DMS153 (cell line): ENCODE measurements around the gene SLC35F3.
"Not testable (repeated sequence)": the region's sequence is repeated elsewhere in the genome, so short reads cannot be mapped to it uniquely, and the experiment has no call there.

Source experiments
- DNase-seq: peaks from one replicate; lab custom pipeline; 2025; lab: John Stamatoyannopoulos, UW

The SLC35F3 gene

DNA sequence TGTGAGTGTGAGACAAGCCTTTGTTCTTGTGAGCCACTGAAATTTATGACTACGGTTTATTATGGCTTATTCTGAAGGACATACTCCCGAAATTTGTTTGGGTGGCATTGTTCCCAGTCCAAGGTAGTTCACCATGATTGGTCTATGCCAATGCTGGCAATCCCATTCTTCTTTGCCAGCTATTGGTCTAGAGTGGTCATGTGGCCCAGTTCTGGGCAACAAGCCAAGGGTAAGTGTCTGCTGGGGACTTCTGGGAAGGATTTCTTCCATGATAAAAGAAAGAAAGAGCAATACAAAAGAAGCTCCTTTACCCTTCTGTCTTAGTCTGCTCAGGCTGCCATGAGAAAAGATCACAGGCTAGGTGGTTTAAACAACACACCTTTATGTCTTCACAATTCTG is 201.6 kb downstream of the SLC35F3 start:
- no peak for DNase-seq

DNA sequence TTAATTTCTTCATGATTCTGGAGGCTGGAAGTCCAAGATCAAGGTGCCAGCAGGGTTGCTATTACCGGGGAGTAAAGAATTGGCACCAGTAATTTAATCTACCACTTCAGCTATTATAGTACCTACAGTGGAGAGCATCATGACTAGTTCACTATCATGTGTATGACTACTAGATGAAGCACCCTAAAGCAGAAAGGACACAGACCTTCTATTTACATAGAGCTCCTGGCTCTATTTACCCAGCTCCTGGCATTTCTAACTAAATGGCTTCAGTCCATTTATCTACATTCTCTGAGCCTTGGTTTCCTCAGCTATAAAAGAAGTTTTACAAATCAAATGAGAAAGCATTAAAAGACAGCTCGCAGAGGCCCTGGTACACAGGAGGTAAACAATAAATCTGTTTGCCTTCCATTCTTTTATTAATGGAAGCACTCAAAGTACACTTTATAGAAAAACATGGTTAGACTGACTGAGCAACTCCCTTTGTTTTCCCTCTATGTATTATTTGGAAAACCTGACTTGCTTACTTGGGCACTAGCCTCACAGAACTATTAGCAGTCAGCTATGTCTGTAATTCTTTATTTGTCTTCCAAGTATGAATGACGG is 203.0 kb downstream of the SLC35F3 start:
- DNase-seq = peak; percentile 21

DNA sequence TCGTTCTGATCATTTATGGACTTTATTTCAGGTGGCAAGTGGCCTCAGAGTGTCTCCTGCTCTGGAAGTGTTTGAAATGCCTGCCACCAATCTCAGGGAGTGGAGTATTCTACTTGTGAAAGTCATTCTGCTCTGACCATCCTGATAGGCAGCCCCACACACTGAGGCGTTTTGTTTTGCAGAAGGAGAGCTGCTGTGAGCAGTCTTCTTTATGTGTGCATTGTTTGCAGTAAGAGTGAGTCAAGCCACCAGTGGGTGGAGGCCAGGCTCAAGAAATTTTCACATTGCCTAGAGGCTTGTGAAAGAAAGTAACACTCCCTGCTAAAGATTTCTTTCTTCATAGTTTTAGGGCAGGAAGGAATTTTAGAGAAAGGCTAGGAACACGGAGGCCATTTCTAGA is 204.4 kb downstream of the SLC35F3 start:
- DNase-seq = no peak

DNA sequence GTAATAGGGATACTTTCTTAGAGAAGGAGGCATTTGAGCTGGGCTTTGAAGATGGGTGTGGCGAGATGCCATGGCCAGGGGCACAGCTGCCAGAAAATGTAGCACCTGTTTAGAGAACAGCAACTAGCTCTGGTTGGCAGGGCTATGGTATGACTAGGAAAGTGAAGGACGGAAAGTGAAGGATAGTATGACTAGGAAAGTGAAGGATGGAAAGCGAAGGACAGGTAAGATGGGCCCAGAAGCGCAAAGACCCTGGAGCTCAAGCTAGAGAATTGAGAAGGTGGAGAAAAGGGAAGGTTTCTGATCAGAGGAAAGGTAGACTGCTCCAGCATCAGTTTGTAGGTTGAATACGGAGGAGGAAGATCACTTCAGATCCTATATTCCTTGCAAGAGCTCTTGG is 205.4 kb downstream of the SLC35F3 start:
- no peak for DNase-seq

DNA sequence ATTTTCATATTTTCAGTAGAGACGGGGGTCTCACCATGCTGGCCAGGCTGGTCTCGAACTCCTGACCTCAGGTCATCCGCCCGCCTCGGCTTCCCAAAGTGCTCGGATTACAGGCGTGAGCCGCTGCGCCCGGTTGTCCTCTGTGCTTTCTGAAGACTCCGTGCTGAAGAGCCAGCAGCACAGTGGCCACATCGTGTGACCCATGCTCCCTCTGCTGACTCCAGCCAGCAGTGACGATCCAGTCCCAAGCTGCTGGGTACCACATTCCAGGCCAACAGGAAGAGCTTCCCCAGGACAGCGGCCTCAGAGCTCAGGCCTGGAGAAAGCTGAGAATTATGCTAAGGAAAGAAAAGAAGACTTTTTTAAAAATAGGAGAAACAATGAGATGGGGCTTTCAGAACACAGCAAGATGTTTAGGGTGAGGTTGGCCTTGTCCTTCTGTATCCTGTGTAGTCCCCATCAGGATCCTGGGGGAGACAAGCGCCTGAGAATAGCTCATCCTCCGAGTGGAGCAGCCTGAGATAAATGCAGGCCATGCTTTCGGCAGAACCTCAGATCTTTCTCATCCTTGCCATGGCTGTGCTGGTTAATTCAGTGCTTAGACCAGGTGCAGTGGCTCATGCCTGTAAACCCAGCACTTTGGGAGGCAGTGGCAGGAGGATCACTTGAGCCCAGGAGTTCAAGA is 207.1 kb downstream of the SLC35F3 start:
- DNase-seq = peak; percentile 23

DNA sequence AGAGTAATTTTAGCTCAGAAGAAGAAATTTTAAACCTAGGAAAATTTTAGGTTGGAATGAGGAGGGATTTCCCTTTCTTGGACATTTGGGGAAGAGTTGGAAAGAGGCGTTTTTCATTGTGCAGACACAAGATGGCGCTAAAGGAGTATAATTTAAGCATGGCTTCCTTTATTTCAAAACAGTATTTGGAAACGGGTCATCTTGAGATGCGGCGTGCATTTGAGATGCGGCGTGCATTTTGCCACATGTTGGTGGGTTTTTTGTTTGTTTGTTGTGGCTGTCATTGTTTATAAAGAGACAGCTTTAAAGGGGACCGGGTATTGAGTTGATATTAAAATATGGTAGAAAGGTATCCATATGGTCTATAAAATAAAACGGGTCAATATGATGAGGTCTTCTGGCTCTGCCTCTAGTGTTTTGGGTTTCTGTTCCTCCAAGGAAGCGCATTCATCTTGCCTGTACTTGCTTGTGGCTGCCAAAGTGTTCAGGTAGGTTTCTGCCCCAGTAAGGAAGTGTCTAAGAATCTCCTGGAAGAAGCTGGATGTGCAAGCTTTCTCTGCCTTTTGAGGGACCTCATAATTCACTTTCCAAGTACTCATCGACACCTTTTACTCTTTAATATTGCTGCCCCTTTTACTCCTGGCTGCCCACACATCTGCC is 210.3 kb downstream of the SLC35F3 start:
- DNase-seq = no peak

DNA sequence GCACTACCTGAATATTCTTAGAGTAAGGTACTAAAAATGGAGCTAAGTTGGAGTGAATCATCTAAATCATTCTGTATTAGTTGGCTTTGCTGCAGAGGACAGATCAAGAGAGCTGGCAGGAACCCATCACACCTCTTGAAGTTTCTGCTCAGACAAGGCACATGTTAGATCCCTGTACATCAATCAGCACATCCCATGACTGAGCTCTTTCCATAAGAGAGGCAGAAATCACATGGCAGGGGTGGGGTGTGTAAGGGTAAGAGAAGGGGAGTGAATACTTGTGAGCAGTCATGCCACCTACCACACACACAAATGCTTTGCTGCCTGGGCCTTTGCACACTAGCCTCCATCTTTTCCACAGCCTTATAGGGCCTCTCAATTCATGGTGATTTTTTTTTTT is 214.4 kb downstream of the SLC35F3 start:
- no peak for DNase-seq

DNA sequence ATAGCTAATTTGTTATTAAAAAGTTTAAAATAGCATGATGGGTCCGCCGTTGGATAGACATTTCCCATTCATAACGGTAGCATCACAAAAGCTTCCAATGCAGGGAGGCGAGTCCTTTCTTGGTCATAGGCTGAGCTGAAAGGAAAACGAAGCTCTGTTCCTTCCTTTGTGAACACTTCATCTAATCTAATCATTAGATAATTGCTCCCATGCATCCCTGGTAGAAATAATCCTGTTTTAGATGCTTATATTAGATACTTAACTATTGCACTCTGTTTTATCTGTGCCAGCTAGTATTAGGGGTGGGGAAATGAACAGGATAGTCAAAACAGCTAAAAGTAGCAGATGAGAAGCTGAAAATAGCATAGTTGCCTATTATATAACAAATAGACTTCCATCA is 215.0 kb downstream of the SLC35F3 start:
- DNase-seq = no peak

DNA sequence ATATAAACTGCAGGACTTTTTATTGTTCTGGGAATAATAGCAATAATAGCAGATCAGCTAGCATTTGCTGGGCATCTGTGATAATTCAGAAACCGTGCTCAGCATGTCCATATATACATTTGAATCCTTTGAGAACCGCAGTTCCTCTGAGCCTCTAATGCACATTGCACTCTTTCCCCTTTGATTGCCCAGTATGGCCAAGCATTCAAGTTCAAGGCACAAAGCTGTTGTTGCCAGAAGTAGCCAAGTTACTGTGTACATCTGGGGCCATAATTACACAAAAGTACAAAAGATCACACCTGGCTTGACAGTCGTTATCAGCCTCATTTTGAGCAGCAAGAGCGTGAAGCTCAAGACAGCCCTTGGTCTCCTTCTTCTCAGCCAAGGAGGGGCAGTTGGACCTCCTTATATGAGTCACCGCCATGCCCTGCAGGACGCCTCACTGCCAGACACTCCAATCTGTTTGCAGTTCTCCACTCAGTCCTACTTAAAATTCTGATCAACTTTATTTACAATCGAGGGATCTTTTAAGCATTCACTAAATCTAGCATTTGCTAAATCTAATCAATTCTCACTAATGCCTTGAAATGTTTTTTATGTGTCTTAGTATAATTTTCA is 216.0 kb downstream of the SLC35F3 start:
- DNase-seq = no peak

DNA sequence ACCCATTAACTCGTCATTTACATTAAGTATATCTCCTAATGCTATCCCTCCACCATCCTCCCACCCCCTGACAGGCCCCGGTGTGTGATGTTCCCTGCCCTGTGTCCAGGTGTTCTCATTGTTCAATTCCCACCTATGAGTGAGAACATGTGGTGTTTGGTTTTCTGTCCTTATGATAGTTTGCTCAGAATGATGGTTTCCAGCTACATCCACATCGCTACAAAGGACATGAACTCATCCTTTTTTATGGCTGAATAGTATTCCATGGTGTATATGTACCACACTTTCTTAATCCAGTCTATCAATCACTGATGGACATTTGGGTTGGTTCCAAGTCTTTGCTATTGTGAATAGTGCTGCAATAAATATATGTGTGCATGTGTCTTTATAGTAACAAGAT is 217.2 kb downstream of the SLC35F3 start:
- DNase-seq = not testable (repeated sequence)

DNA sequence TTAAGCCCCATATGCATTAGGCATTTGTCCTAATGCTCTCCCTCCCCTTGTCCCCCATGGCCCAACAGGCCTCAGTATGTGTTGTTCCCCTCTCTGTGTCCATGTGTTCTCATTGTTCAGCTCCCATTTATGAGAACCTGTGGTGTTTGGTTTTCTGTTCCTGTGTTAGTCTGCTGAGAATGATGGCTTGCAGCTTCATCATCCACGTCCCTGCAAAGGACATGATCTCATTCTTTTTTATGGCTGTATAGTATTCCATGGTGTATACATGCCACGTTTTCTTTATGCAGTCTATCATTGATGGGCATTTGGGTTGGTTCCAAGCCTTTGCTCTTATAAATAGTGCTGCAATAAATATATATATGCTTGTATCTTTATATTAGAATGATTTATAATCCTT is 218.1 kb downstream of the SLC35F3 start:
- DNase-seq = not testable (repeated sequence)

DNA sequence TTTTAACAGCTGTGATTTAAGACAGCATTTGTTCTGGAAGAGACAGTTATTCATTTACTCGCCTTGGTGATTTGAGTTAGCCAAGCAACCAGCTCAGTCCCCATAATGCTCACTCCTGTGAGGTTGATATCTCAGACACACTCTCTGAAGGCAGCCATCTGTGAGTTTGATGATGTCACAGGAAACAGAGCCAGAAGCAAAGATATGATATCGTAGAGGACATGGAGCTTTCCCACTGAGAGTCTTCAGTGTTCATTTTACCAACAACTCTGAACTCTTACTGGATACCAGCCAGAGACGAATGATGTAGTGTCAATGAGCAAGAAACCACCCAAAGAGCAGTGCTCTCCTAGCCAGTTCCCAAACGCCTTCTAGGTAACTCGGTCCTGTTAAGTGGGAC is 219.4 kb downstream of the SLC35F3 start:
- no peak for DNase-seq

DNA sequence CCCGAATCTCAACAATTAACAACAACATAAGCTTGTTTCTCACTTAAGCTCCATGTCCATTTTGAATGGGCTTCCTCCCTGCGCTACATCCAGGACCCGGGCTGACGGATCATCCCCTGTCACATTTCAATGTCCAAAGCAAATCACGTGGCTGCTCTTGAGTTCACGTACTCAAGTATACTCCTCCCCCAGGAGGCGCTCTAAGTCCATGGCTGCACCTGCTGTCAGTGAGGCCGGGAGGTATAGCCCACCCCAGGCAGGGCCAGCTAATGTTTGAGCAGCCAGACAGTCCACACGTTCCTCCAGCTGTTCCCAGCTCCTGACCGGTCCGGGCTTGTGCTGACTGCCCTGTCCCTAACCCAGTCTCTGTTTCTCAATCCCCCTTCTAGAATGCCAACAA is 220.8 kb downstream of the SLC35F3 start:
- DNase-seq = no peak

DNA sequence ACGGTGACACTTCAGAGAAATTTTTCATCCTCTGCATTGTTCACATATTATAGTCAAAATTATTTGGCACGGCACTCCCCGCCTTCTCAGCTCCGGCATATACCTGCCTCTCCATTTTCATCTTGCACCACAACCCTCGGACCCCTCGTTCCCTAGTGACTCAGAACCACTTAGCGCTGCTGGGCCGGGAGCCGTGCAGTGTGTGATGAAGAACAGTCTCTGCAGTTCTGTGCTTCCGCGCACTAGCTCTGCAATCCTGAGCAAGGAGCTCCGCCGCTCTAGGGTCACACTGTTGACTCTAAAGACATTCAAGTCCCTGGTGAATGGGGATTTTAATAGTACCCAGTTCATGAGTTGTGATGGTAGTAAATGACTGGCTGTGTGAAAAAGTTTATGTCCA is 221.2 kb downstream of the SLC35F3 start:
- no peak for DNase-seq

DNA sequence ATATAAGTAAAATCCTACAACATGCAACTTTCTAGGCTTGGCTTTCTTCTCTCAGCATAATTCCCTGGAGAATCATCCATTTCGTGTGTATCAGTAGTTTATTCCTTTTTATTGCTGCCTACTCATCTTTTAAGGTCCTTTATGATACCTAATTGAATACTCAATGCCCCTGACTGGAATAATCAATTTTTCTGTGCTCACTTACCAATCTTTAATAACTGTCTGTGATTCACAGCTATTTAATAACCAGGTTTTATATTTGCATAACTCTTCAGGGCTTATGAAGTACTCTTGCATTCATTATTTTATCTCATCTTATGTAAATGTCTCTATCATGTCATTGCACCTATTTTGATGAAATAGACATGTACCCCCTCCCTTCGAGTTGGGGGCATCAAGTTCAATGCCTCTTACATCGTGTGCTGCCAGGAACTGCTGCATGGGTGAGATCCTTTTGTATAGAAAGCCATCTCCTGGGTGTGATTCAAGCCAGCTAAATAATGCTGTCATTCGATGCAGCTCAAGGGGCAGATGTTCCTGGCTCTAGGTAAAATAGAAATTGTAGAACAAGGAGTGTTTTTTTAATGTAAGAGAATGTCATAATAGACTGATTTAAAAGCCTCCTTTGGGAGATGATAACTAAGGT is 222.7 kb downstream of the SLC35F3 start:
- DNase-seq = no peak

DNA sequence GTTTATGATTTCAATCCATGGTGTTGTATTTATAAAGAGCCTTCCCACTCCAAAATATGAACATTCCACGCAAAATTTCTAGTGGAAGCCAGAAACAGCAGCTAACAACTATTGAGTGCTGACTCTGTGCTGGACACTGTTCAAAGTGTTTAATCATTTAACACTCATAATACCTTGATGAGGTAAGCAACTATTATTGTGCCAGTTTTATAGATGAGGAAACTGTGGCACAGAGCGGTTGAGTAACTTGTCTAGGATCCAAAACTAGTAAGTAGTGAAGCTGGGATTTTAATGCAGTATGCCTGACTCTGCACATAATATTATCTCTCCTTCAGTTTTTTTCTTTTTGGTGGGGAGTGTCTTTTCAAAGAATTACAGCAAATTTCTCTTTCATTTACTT is 228.3 kb downstream of the SLC35F3 start:
- no peak for DNase-seq

DNA sequence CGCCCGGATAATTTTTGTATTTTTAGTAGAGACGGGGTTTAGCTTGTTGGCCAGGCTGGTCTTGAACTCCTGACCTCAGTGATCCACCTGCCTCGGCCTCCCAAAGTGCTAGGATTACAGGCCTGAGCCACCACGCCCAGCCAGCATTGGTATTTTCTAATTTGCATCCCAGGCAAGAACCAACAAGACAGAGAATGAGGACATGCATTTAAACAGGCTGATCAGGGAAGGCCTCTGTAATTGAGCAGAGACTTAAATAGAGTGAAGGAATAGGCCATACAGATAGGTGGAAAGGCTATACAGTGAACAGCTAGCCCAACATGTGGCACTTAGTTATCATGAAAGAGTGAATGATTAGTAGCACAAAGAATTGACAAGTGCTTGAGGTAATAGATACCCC is 230.4 kb downstream of the SLC35F3 start:
- DNase-seq = no peak

DNA sequence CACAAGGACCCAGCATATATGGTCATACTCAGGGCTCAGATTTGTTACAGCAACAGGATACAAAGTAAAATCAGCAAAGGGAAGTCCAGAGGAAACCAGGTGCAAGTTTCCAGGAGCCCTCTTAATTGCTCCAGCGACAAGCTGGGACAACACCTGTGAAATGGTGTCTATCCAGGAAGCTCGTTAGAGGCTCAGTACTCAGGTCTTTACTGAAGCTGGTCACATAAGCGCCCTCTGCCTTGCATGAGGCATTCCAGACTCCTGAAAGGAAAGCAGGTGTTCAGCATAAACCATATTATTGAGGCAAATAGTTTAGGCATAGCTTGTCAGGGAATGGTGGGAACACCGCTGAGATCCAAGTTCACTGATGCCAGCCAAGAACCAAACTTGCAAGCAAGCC is 231.0 kb downstream of the SLC35F3 start:
- peak; percentile 37 for DNase-seq

DNA sequence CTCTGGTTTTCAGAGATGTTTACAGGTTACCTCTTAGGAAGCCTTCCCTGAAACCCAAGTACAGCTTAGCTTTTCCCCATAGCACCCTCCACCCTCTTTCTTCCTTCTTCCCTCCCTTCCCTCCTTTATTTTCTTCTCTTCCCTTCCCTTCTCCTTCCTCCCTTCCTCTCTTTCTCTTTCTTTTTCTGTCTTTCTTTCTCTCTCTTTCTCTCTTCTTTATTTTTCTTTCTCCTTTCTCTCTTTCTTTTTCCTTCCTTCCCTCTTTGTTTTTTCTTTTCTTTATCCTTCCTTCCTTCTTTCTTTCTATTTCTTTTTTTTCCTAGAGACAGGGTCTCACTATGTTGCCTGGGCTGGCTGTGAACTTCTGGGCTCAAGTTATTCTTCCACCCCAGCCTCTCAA is 231.6 kb downstream of the SLC35F3 start:
- DNase-seq = no peak

DNA sequence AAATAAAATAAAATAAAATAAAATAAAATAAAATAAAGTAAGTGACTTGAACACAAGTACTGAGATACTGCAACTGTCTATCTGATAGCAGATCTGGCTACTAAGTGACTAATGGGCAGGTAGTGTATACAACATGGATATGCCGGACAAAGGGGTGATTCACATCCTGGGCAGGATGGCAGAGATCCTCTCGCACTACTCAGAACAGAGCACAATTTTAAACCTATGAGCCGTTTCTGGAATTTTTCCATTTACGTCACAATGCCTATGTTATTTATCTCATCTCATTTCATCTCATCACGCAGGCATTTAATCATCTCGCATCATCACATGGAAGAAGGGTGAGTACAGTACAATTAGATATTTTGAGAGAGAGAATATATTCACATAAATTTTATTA is 235.5 kb downstream of the SLC35F3 start:
- DNase-seq = no peak

DNA sequence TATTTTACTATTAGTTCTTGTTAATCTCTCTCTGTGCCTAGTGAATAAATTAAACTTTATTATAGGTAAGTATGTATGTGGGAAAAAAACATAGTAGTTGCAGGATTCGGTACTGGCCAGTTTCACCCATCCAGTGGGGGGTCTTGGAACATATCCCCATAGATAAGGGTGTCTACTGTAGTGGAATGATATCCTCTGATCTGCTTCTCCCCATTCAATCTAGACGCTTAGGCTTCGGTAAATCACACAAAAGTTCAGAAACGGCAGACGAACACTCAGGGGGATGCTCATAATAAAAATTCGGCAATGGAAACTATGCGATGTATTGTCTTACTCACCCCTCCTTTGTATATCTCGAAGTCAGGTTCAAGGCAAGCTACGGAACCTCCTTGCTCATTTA is 235.9 kb downstream of the SLC35F3 start:
- DNase-seq = no peak

DNA sequence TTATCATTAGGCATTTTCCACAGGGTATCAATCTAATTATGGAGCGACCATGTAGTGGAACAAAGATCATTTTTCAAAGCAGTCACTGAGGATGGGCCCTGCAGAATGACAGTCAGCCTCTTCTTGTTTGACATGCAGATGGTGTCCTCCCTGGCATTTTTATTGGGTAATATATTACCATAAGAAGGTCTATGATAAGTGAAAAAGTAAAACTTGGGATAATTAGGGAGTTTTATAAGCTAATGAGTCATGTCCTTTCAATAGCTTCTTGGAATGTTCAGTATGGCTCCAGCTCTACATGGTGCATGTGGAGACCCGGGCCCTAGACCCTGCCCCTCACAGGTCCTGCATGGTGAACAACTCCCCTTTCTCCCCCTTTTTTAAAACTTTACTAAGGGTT is 236.5 kb downstream of the SLC35F3 start:
- no peak for DNase-seq

DNA sequence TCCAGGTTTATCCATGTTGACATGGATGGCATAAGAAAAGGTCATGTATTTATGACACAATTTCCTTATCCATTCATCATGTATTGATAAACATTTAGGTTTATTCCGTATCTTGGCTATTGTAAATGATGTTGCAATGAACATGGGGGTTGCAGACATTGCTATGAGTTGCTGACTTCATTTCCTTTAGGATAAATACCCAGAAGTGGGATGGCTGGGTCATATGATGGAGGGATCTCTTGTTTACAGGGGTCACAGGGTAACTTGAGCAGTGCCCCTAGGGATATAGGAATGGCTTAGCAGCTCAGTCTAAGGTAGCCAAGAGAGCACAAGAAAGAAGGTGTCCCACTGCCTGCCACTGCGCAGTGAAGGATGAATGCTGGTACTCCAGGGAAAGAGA is 239.2 kb downstream of the SLC35F3 start:
- no peak for DNase-seq
